T-helper 9 cell (primary cell): ENCODE data around the gene GPR148.

ENCODE experiments used
- DNase-seq: peaks from one replicate; pipeline ENCODE4 v3.0.0-alpha.2; 2020

Gene GPR148

GRCh38 chr2:130754811-130755210, 25.9 kb downstream of the GPR148 start:
- DNase-seq: no peak

DNA sequence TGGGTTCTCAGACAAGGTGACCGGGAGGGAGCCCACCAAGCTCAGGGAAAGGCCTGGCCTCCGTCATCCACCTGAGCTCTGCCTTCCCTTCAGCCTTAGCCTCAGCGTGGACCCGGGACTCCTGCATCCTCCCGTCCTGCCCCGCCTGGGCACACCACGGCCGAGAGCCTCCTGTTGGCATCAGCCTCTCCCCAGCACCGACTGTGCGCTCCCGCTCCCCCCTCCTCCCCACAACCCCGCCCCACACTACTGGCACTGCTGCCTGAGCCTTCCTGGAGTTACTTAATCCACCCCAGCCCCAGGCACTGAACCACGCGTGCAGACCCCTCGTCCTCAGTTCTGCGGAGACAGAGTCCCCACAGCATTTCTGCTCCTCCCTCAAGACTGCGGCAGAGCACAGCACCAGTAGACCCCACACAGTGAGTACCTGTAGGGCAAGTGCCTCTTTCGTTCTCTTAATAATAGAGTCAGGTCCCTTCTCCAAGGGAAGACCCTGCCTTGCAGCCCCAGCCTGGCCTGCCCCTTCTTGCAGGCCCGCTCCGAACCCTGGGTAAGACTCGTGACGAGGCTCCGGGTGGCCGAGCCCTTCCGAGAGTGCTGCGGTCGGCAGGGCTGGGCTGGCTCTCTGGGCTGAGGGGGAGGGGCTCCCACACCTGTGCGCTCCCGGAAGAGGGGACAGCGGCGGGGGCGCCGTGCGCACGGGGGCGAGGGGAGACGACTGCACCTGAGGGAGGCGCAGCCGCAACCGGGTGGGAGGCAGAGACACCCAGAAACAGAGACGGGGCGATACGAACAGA, 26.6 kb downstream of the GPR148 start, which contains the start of gene AMER3:
AMER3 (plus strand) TSS at position 285 of the 797 bp plus-strand sequence. CDS start 6,533 bp downstream, outside the sequence.
- no peak for DNase-seq

- DNase-seq: no peak
These were observed 27.4 kb downstream of the GPR148 start for GRCh38 chr2:130756053-130756873.

- DNase-seq: no peak
These were observed 28.2 kb downstream of the GPR148 start for GRCh38 chr2:130756874-130757668.

- no peak for DNase-seq
These were observed 31.3 kb downstream of the GPR148 start for GRCh38 chr2:130759906-130760753.

DNA sequence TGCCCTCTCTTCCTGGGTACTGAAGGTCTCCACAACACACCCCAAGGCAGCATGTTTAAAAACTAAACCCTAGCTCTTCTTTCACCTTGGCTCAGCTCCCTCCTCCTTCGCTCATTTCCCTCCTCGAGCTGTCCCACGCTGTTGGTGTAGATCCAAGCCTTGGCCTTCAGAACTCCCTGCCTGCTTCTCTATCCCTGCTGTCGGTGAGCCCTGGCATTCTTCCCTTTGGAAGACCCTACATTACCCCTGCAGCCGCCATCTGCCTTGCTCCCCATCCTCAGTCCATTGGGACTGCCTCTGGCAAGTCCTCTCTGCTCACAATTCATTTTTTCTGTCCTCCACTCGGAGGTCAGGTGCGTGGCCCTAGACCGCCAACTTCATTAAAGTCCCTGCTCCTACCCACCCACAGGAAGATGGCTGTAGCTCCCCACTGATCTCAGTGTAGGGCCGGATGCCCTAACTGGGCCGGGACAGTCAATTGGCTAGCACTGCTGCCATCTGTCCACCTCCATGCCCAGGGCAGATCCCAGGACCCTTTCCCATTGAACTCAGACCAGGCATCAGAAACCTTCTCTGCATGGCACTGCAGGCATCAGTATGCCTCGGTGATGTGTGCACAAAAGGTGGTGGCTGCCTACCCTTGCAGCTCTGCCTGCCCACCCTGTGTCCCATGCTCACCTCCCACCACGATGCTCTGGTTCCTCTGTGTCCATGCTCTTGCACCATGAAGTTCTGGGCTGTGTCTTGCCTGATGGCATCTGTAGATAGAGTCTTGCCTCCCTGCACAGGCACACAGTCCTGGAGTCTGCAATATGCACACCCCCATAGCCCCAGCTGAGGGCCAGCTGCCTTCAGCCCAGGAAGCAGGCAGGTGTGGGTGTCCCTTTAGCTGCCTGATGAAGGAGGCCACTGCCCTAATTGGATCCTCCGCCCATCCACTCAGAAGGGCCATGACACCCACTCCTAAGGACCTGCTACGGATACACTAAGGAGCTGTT, 32.2 kb downstream of the GPR148 start:
- no peak for DNase-seq

GRCh38 chr2:130762031-130762909, 33.4 kb downstream of the GPR148 start:
- no peak for DNase-seq

GRCh38 chr2:130762910-130763385, 34.1 kb downstream of the GPR148 start:
- DNase-seq: no peak

GRCh38 chr2:130763405-130763804, 34.5 kb downstream of the GPR148 start:
- no peak for DNase-seq

DNA sequence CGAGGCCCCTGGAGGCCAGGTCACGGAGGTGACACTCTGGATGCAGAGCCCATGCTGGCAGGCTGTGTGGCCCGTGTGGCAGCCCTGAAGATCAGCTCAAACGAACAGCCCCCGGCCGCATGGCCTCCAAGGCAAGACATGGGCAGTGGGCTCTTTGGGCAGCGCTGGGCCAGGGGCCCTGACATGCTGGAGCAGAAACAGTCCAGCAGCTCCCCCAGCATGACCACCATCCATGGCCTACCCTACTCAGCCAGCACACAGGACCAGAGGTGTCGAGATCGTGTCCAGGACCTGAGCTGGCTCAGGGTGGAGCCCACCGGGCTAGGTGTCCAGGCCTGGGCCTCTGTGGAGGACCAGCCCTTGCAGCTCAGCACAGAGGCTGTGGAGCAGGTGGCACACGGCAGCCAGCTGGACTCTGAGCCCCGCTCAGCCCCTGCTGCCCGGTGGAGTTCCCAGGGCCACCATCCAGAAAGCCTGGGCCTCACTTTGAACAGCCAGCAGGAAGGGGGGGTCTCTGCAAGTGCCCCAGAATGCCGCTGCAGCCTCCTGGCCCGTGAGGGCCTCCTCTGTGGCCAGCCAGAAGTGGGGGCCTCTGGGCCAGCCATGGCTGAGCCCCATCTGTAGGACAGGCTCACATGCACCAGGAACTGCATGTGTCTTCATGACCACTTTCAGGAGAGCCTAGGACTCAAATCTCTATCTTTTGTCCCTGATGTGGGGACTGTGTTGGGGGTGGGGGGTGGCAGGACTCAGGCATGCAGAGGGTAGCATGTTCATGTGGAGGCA, 35.4 kb downstream of the GPR148 start:
- DNase-seq: no peak

GRCh38 chr2:130764821-130765115, 35.9 kb downstream of the GPR148 start:
- no peak for DNase-seq

DNA sequence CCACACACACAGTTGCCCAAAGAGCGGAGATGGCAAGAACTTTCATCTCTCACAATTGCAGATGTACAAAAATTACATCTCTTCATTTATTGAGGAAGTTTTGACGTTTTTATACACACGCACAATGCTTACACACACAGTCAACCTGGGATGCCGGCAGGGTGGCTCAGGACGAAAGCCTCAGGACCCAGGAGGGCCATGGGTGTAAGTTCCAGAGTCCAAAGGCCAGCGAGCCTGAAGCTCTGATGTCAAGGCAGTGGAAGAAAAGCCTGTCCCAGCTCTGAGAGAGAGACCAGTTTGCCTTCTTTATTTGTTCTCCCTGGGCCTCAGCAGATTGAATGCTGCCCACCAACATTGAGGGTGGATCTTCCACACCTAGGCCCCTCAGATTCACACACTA, 36.6 kb downstream of the GPR148 start:
- no peak for DNase-seq

- DNase-seq: no peak
These were observed 37.2 kb downstream of the GPR148 start for GRCh38 chr2:130766037-130766436.

DNA sequence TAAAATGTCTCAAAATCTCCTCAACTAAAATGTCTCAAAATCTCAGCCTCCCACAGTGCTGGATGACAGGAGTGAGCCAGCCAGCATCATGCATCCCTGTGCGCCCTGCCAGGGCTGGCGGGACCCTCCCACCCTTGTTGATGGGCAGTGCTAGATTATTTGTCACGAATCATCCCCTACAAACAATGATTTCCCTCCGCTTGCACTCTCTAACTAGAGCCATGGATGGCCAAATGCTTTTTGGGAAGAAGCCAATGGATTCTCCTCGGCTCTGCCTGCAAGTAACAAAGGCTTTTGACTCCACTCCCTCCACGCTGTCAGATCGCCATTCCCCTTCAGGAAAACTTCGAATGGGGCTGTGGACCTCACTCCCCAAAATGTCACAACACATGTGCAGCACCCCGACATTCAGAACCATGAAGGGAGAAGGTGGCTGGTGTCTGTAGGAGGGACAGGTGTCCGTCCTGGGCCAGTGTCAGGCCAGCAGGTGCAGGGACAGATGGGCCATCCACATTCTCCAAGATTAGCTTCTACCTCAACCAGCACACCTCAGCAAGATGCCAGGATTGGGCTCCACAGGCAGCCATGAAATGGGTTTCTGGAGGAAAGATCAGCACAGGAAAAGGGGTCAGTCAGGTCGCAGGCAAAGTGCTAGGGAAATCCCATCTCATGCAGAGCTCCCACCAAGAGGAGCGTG, 38.0 kb downstream of the GPR148 start:
- DNase-seq: no peak

DNA sequence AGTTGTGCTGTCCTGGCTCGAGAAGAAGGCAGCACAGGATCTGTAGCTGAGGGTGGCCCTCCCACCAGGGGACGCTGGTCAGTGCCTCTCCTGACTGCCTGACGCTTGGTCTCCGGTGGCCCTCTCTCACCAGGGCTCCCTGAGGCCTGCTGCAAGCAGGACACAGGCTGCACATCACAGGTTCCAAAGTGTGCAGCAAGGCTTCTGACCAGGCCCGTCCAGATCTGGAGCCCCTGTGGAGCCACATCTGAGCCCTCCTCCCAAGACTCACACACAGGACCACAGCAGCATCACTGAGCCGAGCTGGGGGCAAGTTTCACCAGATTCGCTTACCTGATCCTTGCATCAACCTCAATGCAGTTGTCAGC, 38.5 kb downstream of the GPR148 start:
- no peak for DNase-seq

GRCh38 chr2:130768191-130768855, 39.5 kb downstream of the GPR148 start:
- no peak for DNase-seq

GRCh38 chr2:130769343-130769907, 40.6 kb downstream of the GPR148 start:
- no peak for DNase-seq
